HepG2 (cell line): ENCODE measurements around the gene MDP1. TPM values are rescaled to one million over a fixed set of nuclear protein-coding genes. Genes with fewer than 3 reads are reported as not detected.
A peak's percentile ranks its signal among the peaks of the same experiment; 100 is the strongest.

Experiments
- EHMT2 ChIP-seq: fragments of 200-600 bp; sonication (generic); IDR thresholded peaks from 2 replicates; pipeline ENCODE4 v1.7.0; 2017; ENCODE audit warnings: antibody characterized with exemption, low read depth, low read length, borderline replicate concordance
- NFIB ChIP-seq: sonication (generic); formaldehyde crosslinking; IDR thresholded peaks from 2 replicates; pipeline ENCODE4 v1.9.0; 2021; ENCODE audit warnings: missing genetic modification reagents, mild to moderate bottlenecking, borderline replicate concordance
- NR2F6 ChIP-seq, 2 experiments: IDR thresholded peaks; 2 replicates each; pipeline ENCODE4 v1.6.1; 2016; ENCODE audit warnings: antibody characterized with exemption in 1 of 2, mild to moderate bottlenecking in 1 of 2
- SAFB2 ChIP-seq: sonication (generic); formaldehyde crosslinking; IDR thresholded peaks from 2 replicates; pipeline ENCODE4 v1.5.1; 2020; ENCODE audit warnings: missing genetic modification reagents, low read depth, mild to moderate bottlenecking, borderline replicate concordance
- ZFP36L2 ChIP-seq: sonication (generic); formaldehyde crosslinking; IDR thresholded peaks from 2 replicates; pipeline ENCODE4 v1.4.0; 2020; ENCODE audit warnings: missing genetic modification reagents
- ZNF230 ChIP-seq: sonication (generic); formaldehyde crosslinking; IDR thresholded peaks from 2 replicates; pipeline ENCODE4 v1.4.0; 2020; ENCODE audit warnings: mild to moderate bottlenecking, missing genetic modification reagents
- ZNF652 ChIP-seq: IDR thresholded peaks from 2 replicates; pipeline ENCODE4 v1.6.1; 2016; ENCODE audit warnings: low read depth, borderline replicate concordance
- ZNF737 ChIP-seq: sonication (generic); formaldehyde crosslinking; IDR thresholded peaks from 2 replicates; pipeline ENCODE4 v1.5.0; 2020; ENCODE audit warnings: missing genetic modification reagents, mild to moderate bottlenecking, borderline replicate concordance
- ZSCAN9 ChIP-seq: IDR thresholded peaks from 2 replicates; pipeline ENCODE4 v1.6.1; 2016; ENCODE audit warnings: borderline replicate concordance
- polyA plus RNA-seq, 8 experiments: library from polyadenylated mRNA; depleted of rRNA in 3 of 8; stranded (reverse) in 7 of 8; unstranded in 1 of 8; fragments of >200 nt; fragmentation: Illumina TruSeq in 4 of 8; extraction: Trizol in 4 of 8; gene quantifications; 2 replicates each; pipeline versions ENCODE4 v1.2.1 to v1.2.3, GENCODE V29; 2011 to 2016; ENCODE audit warnings: low read depth in 4 of 8, missing spikeins in 1 of 8, mixed read lengths in 1 of 8; ENCODE audit not compliant: insufficient read depth in 1 of 8
- total RNA-seq, 5 experiments: library from RNA; depleted of rRNA; stranded (reverse); fragments of >200 nt; fragmentation: Illumina TruSeq; extraction: Trizol; gene quantifications; 2 replicates each; pipeline ENCODE4 v1.2.3, GENCODE V29; 2016; ENCODE audit warnings: low read depth in 1 of 5
- TF ChIP-seq, protein P1 (sequence below): sonication (generic); formaldehyde crosslinking; IDR thresholded peaks from 2 replicates; pipeline ENCODE4 v1.4.0; 2020; ENCODE audit warnings: missing genetic modification reagents
- TF ChIP-seq, protein P2 (sequence below): sonication (generic); formaldehyde crosslinking; IDR thresholded peaks from 2 replicates; pipeline ENCODE4 v1.8.1; 2023; ENCODE audit warnings: mild to moderate bottlenecking, missing genetic modification reagents
- TF ChIP-seq, protein P3 (sequence below): sonication (generic); formaldehyde crosslinking; IDR thresholded peaks from 2 replicates; pipeline ENCODE4 v1.9.0; 2021; ENCODE audit warnings: missing genetic modification reagents, mild to moderate bottlenecking, borderline replicate concordance
- TF ChIP-seq, protein P4 (sequence below): sonication (generic); formaldehyde crosslinking; IDR thresholded peaks from 2 replicates; pipeline ENCODE4 v1.4.0; 2020; ENCODE audit warnings: missing genetic modification reagents, borderline replicate concordance
- TF ChIP-seq, protein P5 (sequence below): sonication (generic); formaldehyde crosslinking; IDR thresholded peaks from 2 replicates; pipeline ENCODE4 v1.5.0; 2020; ENCODE audit warnings: mild to moderate bottlenecking, missing genetic modification reagents, borderline replicate concordance
- TF ChIP-seq, protein P6 (sequence below): sonication (generic); formaldehyde crosslinking; IDR thresholded peaks from 2 replicates; pipeline ENCODE4 v1.4.0; 2020; ENCODE audit warnings: missing genetic modification reagents

Gene MDP1
- total and polyA plus RNA-seq, 2 of the 13 experiments (the other 11 are each of a cell fraction or from before 2014, with no cell fraction given) = 44.1 to 48.7 TPM

DNA sequence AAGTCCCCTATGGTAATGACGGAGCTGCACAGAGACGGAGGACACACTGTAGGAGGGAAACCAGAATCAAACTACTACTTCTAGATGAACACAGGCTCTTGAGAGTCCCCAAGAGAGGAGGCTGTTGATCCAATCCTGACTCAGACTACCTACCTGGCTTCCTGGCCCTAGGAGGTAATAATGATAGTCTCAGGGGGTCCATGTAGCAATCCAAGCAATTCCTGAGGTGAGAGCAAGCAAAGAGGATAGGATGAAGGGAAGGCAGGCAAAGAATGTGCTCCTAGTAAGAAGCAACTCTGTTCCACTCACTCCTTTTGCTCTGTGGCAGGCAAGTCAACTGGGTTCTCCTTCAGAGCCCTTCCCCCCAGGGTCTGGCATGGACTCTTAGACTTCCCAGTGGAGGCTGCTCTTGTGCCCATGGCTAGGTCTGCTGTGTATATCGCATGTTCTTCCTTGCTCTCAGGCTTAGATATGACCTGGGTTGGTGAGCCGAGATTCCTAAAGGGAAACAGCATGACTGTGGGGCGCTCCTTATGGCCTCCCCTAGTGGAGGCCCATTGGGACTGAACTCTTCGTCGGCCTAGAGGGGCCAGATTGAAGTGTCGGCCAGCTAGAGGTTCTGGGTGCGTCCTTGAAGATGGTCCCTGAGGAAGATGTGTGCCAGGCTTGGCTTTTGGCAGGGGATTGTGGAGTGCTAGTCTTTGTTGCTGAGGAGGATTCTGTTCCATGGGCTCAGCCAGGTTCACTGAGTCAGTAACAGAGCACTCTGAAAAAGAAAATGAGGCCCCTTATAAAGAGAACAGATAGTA is 24.4 kb upstream of the MDP1 start (continued):
- TF ChIP-seq, protein P1, sequence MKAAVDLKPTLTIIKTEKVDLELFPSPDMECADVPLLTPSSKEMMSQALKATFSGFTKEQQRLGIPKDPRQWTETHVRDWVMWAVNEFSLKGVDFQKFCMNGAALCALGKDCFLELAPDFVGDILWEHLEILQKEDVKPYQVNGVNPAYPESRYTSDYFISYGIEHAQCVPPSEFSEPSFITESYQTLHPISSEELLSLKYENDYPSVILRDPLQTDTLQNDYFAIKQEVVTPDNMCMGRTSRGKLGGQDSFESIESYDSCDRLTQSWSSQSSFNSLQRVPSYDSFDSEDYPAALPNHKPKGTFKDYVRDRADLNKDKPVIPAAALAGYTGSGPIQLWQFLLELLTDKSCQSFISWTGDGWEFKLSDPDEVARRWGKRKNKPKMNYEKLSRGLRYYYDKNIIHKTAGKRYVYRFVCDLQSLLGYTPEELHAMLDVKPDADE (CRISPR knock-in tag) = no peak
- TF ChIP-seq, protein P2, sequence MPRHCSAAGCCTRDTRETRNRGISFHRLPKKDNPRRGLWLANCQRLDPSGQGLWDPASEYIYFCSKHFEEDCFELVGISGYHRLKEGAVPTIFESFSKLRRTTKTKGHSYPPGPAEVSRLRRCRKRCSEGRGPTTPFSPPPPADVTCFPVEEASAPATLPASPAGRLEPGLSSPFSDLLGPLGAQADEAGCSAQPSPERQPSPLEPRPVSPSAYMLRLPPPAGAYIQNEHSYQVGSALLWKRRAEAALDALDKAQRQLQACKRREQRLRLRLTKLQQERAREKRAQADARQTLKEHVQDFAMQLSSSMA (CRISPR knock-in tag) = no peak
- TF ChIP-seq ZNF230 (no peak), NR2F6 (IDR thresholded peaks at IDR 0.05) (no peak), NR2F6 (CRISPR knock-in tag; IDR thresholded peaks at IDR 0.05) (no peak), ZFP36L2 (CRISPR knock-in tag) (no peak), NFIB (CRISPR knock-in tag) (0 out of 2 replicates have a peak, but pooled peaks have one; percentile 64), EHMT2 (no peak), ZNF652 (CRISPR knock-in tag) (no peak), ZSCAN9 (CRISPR knock-in tag) (no peak), ZNF737 (CRISPR knock-in tag) (peak; percentile 67; the same call in 1 of the 2 replicates), SAFB2 (no peak)
- TF ChIP-seq, protein P3, sequence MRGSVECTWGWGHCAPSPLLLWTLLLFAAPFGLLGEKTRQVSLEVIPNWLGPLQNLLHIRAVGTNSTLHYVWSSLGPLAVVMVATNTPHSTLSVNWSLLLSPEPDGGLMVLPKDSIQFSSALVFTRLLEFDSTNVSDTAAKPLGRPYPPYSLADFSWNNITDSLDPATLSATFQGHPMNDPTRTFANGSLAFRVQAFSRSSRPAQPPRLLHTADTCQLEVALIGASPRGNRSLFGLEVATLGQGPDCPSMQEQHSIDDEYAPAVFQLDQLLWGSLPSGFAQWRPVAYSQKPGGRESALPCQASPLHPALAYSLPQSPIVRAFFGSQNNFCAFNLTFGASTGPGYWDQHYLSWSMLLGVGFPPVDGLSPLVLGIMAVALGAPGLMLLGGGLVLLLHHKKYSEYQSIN = no peak
- TF ChIP-seq, protein P4, sequence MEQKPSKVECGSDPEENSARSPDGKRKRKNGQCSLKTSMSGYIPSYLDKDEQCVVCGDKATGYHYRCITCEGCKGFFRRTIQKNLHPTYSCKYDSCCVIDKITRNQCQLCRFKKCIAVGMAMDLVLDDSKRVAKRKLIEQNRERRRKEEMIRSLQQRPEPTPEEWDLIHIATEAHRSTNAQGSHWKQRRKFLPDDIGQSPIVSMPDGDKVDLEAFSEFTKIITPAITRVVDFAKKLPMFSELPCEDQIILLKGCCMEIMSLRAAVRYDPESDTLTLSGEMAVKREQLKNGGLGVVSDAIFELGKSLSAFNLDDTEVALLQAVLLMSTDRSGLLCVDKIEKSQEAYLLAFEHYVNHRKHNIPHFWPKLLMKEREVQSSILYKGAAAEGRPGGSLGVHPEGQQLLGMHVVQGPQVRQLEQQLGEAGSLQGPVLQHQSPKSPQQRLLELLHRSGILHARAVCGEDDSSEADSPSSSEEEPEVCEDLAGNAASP (CRISPR knock-in tag) = no peak
- TF ChIP-seq, protein P5, sequence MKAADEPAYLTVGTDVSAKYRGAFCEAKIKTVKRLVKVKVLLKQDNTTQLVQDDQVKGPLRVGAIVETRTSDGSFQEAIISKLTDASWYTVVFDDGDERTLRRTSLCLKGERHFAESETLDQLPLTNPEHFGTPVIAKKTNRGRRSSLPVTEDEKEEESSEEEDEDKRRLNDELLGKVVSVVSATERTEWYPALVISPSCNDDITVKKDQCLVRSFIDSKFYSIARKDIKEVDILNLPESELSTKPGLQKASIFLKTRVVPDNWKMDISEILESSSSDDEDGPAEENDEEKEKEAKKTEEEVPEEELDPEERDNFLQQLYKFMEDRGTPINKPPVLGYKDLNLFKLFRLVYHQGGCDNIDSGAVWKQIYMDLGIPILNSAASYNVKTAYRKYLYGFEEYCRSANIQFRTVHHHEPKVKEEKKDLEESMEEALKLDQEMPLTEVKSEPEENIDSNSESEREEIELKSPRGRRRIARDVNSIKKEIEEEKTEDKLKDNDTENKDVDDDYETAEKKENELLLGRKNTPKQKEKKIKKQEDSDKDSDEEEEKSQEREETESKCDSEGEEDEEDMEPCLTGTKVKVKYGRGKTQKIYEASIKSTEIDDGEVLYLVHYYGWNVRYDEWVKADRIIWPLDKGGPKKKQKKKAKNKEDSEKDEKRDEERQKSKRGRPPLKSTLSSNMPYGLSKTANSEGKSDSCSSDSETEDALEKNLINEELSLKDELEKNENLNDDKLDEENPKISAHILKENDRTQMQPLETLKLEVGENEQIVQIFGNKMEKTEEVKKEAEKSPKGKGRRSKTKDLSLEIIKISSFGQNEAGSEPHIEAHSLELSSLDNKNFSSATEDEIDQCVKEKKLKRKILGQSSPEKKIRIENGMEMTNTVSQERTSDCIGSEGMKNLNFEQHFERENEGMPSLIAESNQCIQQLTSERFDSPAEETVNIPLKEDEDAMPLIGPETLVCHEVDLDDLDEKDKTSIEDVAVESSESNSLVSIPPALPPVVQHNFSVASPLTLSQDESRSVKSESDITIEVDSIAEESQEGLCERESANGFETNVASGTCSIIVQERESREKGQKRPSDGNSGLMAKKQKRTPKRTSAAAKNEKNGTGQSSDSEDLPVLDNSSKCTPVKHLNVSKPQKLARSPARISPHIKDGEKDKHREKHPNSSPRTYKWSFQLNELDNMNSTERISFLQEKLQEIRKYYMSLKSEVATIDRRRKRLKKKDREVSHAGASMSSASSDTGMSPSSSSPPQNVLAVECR (CRISPR knock-in tag) = 0 out of 2 replicates have a peak, but pooled peaks have one; percentile 22
- TF ChIP-seq, protein P6, sequence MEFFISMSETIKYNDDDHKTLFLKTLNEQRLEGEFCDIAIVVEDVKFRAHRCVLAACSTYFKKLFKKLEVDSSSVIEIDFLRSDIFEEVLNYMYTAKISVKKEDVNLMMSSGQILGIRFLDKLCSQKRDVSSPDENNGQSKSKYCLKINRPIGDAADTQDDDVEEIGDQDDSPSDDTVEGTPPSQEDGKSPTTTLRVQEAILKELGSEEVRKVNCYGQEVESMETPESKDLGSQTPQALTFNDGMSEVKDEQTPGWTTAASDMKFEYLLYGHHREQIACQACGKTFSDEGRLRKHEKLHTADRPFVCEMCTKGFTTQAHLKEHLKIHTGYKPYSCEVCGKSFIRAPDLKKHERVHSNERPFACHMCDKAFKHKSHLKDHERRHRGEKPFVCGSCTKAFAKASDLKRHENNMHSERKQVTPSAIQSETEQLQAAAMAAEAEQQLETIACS = no peak
